ENCODE data around the gene ZNF225. TPM values are rescaled to one million over a fixed set of nuclear protein-coding genes. Genes with fewer than 3 reads are reported as not detected.

ZNF225 gene
- total RNA-seq, 2 experiments from 2014 or later = 2.4 to 6.1 TPM

DNA sequence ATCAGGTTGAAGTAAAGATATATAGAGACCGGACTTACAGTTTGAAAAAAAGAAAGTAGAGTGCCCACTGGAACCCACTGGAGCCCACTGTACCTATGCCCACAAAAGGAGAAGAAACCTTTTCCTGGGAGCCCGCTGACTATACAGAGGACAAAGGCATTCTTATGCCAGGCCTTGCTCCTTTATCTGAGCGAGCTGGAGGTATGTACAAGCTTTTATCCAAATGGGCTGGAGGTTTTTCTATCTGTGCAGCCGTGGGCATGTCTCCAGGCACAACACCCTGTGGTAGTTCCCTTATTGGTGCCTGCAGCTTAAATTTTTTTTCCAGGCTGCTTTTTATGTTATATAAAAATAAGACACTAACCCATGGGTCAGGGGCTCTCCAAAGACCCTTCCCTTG is 36.6 kb downstream of the ZNF225 start:
- BruUV-seq (replicated peaks) = no TSS peak
- POLR2A ChIA-PET = no interaction called here
- no peaks in the 10 kb centered on the region for H3K4me1 ChIP-seq (ENCODE audit: insufficient read depth, low read length, poor library complexity, severe bottlenecking)
- no peak overlapping the region for H3K4me2 ChIP-seq (ENCODE audit: low read length)
- H3K9me3 ChIP-seq (ENCODE audit: low read length) = no peaks in the 10 kb centered on the region
- no peaks in the 10 kb centered on the region for H3K9me2 ChIP-seq (ENCODE audit: insufficient read depth, low read length)
- DNase-seq (ENCODE audit: low spot score) = no peak
- H3K4me3 ChIP-seq (ENCODE audit: low read depth, low read length, poor library complexity, severe bottlenecking) = no peak overlapping the region
- TF ChIP-seq, protein P1, sequence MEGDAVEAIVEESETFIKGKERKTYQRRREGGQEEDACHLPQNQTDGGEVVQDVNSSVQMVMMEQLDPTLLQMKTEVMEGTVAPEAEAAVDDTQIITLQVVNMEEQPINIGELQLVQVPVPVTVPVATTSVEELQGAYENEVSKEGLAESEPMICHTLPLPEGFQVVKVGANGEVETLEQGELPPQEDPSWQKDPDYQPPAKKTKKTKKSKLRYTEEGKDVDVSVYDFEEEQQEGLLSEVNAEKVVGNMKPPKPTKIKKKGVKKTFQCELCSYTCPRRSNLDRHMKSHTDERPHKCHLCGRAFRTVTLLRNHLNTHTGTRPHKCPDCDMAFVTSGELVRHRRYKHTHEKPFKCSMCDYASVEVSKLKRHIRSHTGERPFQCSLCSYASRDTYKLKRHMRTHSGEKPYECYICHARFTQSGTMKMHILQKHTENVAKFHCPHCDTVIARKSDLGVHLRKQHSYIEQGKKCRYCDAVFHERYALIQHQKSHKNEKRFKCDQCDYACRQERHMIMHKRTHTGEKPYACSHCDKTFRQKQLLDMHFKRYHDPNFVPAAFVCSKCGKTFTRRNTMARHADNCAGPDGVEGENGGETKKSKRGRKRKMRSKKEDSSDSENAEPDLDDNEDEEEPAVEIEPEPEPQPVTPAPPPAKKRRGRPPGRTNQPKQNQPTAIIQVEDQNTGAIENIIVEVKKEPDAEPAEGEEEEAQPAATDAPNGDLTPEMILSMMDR (conservative IDR thresholded peaks at IDR 0.05; ENCODE audit: low read length) = no peak
- no peak for TF ChIP-seq EZH2phosphoT487 (IDR thresholded peaks at IDR 0.05; ENCODE audit: borderline replicate concordance, low read depth, low read length)
- H2AFZ ChIP-seq (ENCODE audit: low read length) = no peak overlapping the region
- CTCF ChIA-PET (ENCODE audit: unreplicated experiment) = no interaction called here
- no peaks in the 10 kb centered on the region for H3K79me2 ChIP-seq (ENCODE audit: insufficient read depth, low read depth, low read length)
- no peaks in the 10 kb centered on the region for H4K20me1 ChIP-seq (ENCODE audit: insufficient read depth, low read length)
- intact Hi-C loops (cut with micrococcal nuclease; ENCODE audit: unreplicated experiment) = no loop called here
- no peaks in the 10 kb centered on the region for H3K36me3 ChIP-seq (ENCODE audit: insufficient read depth, low read length)
- H3K27ac ChIP-seq (ENCODE audit: low read depth, low read length, poor library complexity, severe bottlenecking) = no peak overlapping the region

DNA sequence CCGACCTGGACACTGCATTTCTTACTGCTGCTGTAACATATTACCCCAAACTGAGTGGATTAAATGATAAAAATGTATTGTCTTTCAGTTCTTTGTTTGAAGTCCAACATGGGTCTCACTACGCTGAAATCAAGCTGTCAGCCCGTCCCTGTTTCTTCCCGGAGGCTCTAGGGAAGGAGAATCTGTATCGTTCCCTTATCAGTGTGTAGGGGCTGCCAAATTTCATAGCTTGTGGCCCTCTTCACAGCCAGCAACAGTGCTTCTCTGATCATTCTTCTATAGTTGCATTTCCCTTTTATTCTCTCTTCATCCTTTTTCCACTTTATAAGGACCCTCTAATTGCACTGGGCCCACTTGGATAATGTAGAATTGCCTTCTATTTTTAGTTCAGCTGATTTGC is 38.3 kb downstream of the ZNF225 start:
- no peaks in the 10 kb centered on the region for H3K9me3 ChIP-seq (ENCODE audit: low read length)

DNA sequence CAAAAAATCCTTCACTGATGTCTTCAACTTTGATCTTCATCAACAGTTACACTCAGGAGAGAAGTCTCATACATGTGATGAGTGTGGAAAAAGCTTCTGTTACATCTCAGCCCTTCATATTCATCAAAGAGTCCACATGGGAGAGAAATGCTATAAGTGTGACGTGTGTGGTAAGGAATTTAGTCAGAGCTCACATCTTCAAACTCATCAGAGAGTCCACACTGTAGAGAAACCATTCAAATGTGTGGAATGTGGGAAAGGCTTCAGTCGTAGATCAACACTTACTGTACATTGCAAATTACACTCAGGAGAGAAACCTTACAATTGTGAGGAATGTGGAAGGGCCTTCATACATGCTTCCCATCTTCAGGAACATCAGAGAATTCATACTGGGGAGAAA is 43.3 kb downstream of the ZNF225 start:
- Histone ChIP-seq H3K9me3 (ENCODE audit: low read length) (no peaks in the 10 kb centered on the region), H3K4me3 (ENCODE audit: low read depth, low read length, poor library complexity, severe bottlenecking) (no peak overlapping the region), H3K9me2 (ENCODE audit: insufficient read depth, low read length) (no peaks in the 10 kb centered on the region), H3K27ac (ENCODE audit: low read depth, low read length, poor library complexity, severe bottlenecking) (no peak overlapping the region), H3K4me2 (ENCODE audit: low read length) (no peak overlapping the region), H3K79me2 (ENCODE audit: insufficient read depth, low read depth, low read length) (no peaks in the 10 kb centered on the region), H3K4me1 (ENCODE audit: insufficient read depth, low read length, poor library complexity, severe bottlenecking) (no peaks in the 10 kb centered on the region), H4K20me1 (ENCODE audit: insufficient read depth, low read length) (no peaks in the 10 kb centered on the region), H2AFZ (ENCODE audit: low read length) (no peak overlapping the region), H3K36me3 (ENCODE audit: insufficient read depth, low read length) (no peaks in the 10 kb centered on the region)
- intact Hi-C loops (cut with micrococcal nuclease; ENCODE audit: unreplicated experiment) = no loop called here
- POLR2A ChIA-PET = no interaction called here
- DNase-seq (ENCODE audit: low spot score) = no peak
- no TSS peak for BruUV-seq (replicated peaks)
- CTCF ChIA-PET (ENCODE audit: unreplicated experiment) = no interaction called here
- TF ChIP-seq, protein P1 (conservative IDR thresholded peaks at IDR 0.05; ENCODE audit: low read length) = no peak
- TF ChIP-seq EZH2phosphoT487 (IDR thresholded peaks at IDR 0.05; ENCODE audit: borderline replicate concordance, low read depth, low read length) = no peak

More for the DNA sequence above, 38.3 kb downstream of the ZNF225 start:
- no peaks in the 10 kb centered on the region for H3K9me2 ChIP-seq (ENCODE audit: insufficient read depth, low read length)
- intact Hi-C loops (cut with micrococcal nuclease; ENCODE audit: unreplicated experiment) = no loop called here
- H3K79me2 ChIP-seq (ENCODE audit: insufficient read depth, low read depth, low read length) = no peaks in the 10 kb centered on the region
- no peaks in the 10 kb centered on the region for H3K4me1 ChIP-seq (ENCODE audit: insufficient read depth, low read length, poor library complexity, severe bottlenecking)
- no peaks in the 10 kb centered on the region for H4K20me1 ChIP-seq (ENCODE audit: insufficient read depth, low read length)
- H3K4me2 ChIP-seq (ENCODE audit: low read length) = no peak overlapping the region
- no peak overlapping the region for H2AFZ ChIP-seq (ENCODE audit: low read length)
- no peak overlapping the region for H3K4me3 ChIP-seq (ENCODE audit: low read depth, low read length, poor library complexity, severe bottlenecking)
- H3K27ac ChIP-seq (ENCODE audit: low read depth, low read length, poor library complexity, severe bottlenecking) = no peak overlapping the region
- DNase-seq (ENCODE audit: low spot score) = no peak
- H3K36me3 ChIP-seq (ENCODE audit: insufficient read depth, low read length) = no peaks in the 10 kb centered on the region
- no TSS peak for BruUV-seq (replicated peaks)
- TF ChIP-seq, protein P1 (conservative IDR thresholded peaks at IDR 0.05; ENCODE audit: low read length) = no peak
- no peak for TF ChIP-seq EZH2phosphoT487 (IDR thresholded peaks at IDR 0.05; ENCODE audit: borderline replicate concordance, low read depth, low read length)
- ChIA-PET CTCF (ENCODE audit: unreplicated experiment) (no interaction called here), POLR2A (no interaction called here)
